ENCODE results near the gene PTPRG. TPM values are rescaled to one million over a fixed set of nuclear protein-coding genes. Genes with fewer than 3 reads are reported as not detected.
A peak's percentile ranks its signal among the peaks of the same experiment; 100 is the strongest.
"Not testable (repeated sequence)": the region's sequence is repeated elsewhere in the genome, so short reads cannot be mapped to it uniquely, and the experiment has no call there.

The PTPRG gene
- polyA plus RNA-seq, 3 donors = 76.9 to 94.9 (median 92.1) TPM

DNA sequence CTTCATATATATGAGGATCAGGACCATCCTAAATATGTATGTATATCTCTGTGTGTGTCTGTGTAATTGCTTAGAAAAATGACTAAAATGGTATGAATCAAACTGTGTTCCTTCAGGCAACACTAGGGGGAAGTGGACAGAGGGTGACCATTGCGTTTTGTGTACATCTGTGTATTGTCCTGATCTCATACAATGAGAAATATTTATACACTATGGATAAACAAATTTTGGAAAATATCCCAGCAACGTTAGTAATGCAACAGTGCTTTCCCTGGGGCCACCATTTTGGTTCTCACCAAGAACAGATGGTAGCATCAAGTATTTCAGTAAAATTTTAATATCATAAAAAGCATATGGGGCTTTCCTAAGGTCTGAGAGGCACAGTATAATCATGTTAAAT lies 130.1 kb downstream of the PTPRG start:
- no peak for DNase-seq (ENCODE audit: extremely low read depth in 1 of 11, low read depth in 9 of 11, low spot score in 4 of 11)

DNA sequence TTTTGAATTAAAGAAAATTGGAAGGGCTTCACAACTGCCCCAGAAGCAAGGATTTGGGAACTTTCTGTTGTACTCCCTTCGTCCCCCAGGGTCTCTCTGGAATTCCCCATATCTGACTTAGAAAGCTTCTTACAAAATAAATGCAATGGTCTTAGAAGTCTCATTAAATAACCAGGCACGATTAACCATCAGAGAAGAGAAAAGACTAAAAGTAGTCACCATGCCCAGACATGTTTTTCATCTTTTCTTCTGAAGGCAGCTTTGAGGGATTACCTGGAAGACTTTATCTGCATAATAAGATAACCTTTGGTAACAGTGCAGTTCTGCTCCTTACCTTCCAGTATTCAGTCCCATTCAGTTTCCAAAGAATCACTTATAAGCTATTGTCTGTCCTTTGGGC lies 135.9 kb downstream of the PTPRG start:
- no peak for DNase-seq (ENCODE audit: extremely low read depth in 1 of 11, low read depth in 9 of 11, low spot score in 4 of 11)

DNA sequence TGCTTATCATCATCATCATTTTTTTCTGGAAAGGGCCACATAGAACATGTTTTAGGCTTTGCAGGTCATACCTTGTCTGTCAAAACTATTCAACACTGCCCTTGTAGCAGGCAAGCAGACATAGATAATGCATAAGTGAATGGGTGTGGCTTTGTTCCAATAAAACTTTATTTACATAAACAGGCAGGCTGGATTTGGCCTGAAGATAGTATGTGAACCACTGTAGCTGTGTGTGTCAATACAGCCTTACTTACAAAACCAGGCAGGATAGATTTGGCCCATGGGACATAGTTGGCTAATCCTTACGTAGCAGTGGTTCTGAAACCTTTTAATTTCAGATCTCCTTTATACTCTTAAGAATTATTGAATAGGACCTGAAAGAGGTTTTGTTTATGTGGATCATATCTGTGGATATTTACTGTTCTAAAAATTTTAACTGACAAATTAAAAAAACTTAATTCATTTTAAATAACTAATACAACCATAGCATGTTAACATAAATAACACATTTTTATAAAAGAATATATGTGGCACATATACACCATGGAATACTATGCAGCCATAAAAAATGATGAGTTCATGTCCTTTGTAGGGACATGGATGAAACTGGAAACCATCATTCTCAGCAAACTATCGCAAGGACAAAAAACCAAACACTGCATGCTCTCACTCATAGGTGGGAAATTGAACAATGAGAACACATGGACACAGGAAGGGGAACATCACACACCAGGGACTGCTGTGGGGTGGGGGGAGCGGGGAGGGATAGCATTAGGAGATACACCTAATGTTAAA lies 137.1 kb downstream of the PTPRG start:
- not testable (repeated sequence) for DNase-seq (ENCODE audit: extremely low read depth in 1 of 11, low read depth in 9 of 11, low spot score in 4 of 11)

DNA sequence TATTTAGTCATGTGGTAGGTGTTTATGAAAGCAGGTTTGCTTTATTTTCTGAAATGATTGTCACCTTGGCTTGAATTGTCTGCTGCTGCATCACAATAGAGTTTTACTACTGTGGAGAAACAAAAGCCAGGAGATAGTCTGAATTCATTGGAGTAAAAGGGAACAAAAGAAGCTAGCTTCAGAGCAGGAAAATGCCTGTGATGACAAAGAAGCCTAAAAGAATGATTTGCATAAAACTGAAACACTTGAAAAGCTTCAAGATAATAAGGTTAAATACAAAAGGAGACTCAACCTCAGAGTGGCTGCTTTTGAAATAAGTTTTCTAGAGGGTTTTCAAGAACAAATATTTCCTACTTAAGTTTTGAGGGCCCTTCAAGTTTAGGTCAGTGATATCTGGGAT lies 138.3 kb downstream of the PTPRG start:
- no peak for DNase-seq (ENCODE audit: extremely low read depth in 1 of 11, low read depth in 9 of 11, low spot score in 4 of 11)

DNA sequence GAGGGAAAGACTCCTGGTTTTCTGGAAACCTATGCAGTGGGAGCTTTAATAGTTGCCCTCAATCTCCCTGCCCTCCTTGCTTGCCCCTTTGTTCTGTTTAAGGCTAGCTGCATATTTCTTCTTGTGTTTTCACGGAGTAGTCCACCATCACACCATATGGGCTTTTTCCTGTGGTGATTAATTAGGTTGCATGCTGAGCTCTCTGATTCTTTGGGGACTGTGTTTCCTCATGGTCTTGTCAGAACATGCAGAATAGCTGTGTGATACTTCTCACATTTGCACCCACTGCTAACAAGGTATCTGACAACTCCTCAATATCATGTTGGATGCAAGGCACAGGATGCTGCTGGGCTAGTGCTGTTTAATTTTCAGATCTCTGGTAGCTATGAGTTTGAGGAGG lies 139.6 kb downstream of the PTPRG start:
- DNase-seq (ENCODE audit: extremely low read depth in 1 of 11, low read depth in 9 of 11, low spot score in 4 of 11) = no peak

DNA sequence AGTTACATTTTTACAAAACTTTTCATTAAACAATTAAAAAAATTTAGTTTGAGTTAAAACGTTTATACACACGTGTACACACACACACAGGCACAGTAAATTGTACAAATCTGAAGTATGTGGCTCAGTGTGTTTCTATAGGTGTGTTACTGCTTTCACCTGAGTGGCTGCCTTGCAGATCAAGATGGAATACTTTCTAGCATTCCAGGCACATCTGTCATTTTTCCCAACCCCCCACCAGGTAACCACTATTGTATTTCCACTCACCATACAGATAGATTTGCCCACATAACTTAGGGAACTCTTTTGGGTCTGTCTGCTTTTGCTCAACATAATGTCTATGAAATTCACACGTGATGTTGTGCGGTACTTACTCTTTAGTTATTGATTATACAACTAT lies 141.1 kb downstream of the PTPRG start:
- DNase-seq (ENCODE audit: extremely low read depth in 1 of 11, low read depth in 9 of 11, low spot score in 4 of 11) = no peak

DNA sequence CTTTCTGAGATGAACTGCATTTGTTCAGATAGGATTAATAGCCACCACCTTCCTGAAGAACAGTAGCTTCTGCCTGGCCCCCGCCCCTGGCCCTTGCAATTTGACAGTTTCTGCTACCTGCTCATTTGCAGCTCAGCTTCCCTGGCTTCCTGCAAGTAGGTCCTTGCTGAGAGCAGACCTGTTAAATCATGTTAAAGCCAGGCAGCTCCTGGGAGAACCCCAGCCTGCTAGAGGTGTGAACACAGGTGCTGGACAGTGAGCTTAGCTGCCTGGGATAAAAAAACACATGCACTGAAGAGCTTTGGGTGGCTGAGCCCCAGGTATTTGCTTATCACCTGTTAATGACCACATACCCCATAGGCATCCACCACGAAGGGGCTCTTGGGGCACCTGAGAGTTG lies 143.4 kb downstream of the PTPRG start:
- peak in 1 of 11 donors; percentile 39 for DNase-seq (ENCODE audit: extremely low read depth in 1 of 11, low read depth in 9 of 11, low spot score in 4 of 11)

DNA sequence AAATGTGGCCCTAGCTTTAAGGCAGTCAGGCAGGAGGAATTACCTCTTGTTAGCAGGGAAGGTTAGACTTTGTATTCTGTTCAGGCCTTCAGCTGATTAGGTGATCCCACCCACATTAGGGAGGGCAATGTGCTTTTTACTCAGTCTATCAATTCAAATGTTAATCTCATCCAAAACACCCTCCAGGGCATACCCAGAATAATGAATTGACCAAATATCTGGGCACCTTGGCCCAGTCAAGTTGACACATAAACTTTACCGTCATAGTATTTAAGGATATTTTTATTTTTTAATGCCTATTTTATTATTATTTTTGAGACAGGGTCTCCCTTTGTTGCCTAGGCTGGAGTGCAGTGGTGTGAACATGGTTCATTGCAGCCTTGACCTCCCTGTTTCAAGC lies 146.1 kb downstream of the PTPRG start:
- DNase-seq (ENCODE audit: extremely low read depth in 1 of 11, low read depth in 9 of 11, low spot score in 4 of 11) = no peak

DNA sequence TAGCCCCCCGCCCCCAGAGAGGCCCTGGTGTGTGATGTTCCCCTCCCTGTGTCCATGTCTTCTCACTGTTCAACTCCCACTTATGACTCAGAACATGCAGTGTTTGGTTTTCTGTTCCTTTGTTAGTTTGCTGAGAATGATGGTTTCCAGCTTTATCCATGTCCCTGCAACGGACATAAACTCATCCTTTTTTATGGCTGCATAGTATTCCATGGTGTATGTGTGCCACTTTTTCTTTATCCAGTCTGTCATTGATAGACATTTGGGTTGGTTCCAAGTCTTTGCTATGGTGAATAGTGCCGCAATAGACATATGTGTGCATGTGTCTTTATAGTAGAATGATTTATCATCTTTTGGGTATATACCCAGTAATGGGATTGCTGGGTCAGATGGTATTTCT lies 149.5 kb downstream of the PTPRG start:
- not testable (repeated sequence) for DNase-seq (ENCODE audit: extremely low read depth in 1 of 11, low read depth in 9 of 11, low spot score in 4 of 11)

DNA sequence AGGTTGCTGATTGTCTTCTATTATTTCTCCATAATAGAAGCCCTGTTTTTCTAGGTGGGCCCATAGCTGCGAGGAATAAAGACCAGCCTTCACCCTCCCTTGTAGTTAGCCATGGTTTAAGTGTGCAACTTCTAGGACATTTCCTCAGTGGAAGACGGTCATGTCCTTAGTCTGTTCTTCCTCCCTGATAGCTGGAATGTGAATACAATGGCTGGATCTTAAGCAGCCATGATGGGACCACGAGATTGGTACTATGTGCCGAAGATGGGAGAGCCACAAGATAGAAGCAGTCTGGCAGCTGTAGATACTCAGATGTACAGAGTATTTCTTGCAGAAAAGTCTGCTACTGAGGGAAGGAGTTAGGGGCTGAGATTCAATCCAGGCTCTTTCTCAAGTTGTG lies 152.9 kb downstream of the PTPRG start:
- no peak for DNase-seq (ENCODE audit: extremely low read depth in 1 of 11, low read depth in 9 of 11, low spot score in 4 of 11)

DNA sequence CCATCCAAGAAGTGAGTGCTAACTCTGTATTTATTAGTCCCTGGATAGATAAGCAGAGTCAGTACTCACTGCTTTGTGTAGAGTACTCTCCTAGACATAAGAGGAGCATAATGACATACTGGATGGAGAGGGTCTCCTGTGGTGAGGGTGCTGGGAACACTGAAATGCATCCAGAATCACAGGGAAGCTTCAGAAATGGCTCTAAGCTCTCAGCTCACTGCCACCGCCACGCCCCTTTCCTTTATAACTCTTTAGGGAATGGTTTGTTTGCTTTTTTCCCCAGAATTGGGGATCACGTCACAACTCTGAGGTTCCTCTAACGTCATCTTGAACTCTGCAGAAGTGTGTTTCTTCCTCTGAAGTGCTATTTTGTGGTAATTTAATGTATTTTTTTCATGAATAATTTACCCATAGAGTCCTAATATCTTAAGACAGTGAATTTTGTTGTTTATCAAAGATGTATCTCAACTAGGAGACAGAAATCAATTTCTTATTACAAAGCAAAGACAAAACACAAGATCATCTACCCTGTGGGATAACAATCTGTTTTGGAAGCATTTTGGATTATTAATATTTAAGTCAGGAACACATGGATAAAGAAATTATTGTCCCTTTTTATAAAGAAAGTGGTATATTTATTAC lies 154.6 kb downstream of the PTPRG start:
- no peak for DNase-seq (ENCODE audit: extremely low read depth in 1 of 11, low read depth in 9 of 11, low spot score in 4 of 11)

DNA sequence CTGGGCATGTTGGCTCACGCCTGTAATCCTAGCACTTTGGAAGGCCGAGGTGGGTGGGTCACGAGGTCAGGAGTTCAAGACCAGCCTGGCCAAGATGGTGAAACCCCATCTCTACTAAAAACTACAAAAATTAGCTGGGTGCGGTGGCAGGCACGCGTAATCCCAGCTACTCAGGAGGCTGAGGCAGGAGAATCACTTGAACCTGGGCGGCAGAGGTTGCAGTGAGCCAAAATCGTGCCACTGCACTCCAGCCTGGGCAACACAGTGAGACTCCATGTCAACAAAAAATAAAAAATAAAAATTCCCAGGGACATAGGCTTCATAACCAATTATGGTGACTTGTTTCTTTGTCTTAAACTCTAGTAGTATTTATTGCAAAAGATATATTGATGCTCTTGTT lies 155.3 kb downstream of the PTPRG start:
- not testable (repeated sequence) for DNase-seq (ENCODE audit: extremely low read depth in 1 of 11, low read depth in 9 of 11, low spot score in 4 of 11)

DNA sequence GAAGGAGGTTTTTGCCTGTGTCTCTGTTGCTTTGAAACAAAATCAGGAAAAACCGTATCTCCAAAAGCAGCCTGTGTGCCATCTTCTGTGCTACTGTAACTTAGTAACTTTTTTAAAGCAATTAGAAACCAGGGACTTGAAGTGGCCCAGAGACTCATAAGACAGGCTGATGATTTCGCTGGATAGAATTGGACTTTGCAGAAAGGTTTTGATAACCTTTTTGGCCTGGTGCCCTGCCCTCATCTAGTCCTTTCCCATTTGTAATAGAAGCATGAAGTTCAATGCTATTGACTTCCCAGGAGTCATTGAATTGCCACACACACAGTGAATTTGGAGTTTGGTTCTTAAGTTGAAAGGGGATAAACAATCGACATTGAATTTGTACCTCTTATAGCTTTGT lies 157.2 kb downstream of the PTPRG start:
- DNase-seq (ENCODE audit: extremely low read depth in 1 of 11, low read depth in 9 of 11, low spot score in 4 of 11) = no peak

DNA sequence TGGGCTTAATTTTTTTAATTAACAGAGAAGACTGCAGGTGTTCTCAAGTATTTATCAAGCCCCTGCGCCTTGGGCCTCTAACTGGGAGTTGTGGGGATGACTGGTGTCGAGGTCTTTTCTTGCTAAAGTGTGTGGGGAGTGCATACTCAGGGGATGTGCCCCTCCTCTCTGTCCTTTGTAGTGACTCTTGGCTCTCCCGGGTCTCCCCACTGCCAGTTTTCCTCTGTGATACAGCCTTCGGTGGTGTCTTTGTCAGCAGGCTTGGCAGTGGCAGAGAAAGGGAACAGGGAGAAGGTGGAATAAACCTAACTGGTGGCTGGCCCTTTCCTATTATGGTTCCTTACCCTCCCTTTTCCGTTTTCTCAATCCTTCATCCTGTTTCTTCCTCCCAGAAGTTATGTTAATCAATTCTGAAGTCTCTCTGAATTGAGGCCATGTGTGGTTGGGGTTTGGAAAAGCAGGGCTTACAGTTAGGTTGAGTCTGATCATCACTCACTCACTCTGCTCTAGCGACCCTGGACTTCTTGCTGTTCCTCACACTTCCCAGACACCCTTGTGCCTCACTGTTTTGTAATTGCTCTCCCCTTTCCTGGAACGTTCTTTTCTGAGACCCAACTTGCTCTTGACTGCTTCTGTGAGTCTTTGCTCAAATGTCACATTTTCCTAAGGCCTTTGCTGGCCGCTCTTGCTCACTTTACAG lies 158.1 kb downstream of the PTPRG start:
- no peak for DNase-seq (ENCODE audit: extremely low read depth in 1 of 11, low read depth in 9 of 11, low spot score in 4 of 11)

DNA sequence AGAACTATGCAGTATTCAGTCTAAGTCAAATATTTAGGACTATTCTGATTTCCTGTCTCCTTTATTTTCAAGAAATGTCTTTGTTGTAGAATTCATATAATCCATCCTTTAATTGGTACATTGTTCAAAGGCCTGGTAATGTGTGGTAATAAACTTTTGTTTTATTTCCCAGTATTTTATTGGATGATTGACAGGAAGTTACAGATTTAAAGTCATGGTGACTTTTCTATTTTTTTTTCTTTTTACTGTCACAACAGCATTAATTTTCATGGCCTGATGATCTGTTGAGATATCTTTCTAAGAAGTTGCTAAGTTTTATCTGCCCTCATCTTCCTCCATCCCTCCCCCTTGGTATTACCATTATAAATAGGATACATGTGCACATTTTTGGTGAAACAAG lies 161.7 kb downstream of the PTPRG start:
- no peak for DNase-seq (ENCODE audit: extremely low read depth in 1 of 11, low read depth in 9 of 11, low spot score in 4 of 11)

DNA sequence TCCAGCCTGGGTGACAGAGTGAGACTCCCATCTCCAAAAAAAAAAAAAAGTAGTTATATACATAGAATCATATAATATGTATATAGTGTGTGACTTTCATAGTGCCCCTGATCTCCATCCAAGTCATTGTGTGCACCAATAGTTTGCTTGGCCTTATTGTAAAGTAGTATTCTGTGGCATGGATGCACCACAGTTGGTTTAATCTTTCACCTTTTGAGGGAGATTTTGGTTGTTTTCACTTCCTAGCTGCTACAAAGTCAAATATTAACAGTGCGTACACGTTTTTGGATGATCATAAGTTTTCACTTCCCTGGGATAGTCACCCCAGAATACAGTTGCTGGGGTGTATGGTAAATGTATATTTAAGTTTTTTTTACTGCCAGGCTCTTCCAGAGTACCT lies 162.8 kb downstream of the PTPRG start:
- DNase-seq (ENCODE audit: extremely low read depth in 1 of 11, low read depth in 9 of 11, low spot score in 4 of 11) = no peak

DNA sequence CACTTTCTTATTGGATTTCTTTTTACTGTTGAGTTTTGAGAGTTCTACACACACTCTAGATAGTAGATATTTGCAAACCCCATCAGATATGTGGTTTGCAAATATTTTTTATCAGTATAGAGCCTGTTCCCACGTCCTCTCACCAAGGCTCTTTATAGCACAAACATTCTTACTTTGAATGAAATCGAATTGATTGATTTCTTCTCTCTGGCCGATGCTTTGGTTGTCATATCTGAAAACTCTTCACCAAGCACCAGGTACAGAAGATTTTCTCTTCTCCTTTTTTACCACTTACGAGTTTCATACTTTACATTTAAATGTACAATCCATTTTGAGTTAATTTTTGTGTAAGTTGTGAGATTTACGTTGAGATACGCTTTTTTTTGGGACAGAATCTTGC lies 163.4 kb downstream of the PTPRG start:
- no peak for DNase-seq (ENCODE audit: extremely low read depth in 1 of 11, low read depth in 9 of 11, low spot score in 4 of 11)

DNA sequence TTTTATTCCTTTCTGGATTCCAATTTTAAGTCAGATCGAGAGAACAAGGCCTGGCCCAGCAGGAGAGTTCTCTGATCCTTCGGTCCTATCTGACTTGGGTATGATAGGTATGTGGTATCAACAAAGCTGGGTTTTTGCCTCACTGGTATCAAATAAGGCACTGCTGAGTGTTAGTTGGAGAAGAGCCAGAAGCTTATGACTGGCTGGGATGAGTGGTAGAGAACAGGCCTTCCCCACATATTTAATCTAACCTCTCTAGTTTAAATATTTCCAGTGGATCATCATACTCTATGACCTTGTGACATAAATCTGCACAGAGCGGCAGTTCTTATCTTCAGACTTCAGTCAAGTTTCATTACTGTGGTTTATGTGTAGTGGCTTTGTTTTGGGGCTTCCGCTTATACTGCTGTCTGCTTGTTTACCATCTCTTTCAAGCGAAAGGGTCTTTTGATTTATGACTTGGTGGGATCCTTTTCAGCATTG lies 164.5 kb downstream of the PTPRG start:
- no peak for DNase-seq (ENCODE audit: extremely low read depth in 1 of 11, low read depth in 9 of 11, low spot score in 4 of 11)

DNA sequence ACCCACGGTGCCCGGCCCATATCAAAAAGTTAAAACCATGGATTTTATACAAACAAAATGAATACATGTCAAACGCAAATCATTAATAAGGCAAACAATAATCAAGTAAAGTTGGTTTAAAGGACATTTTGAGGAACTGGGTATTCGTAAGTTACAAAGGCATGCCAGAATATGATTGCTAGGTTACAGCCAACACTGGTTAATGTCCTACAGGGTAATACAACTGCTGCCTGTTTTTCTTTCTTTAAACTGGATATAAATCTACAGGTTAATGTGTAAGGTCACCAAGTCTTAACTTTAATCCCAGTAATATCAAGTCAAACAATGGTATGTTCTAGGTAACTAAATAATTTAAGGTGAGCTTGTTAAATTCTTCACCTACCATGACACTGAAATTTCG lies 166.1 kb downstream of the PTPRG start:
- DNase-seq (ENCODE audit: extremely low read depth in 1 of 11, low read depth in 9 of 11, low spot score in 4 of 11) = peak in 1 of 11 donors; percentile 20

DNA sequence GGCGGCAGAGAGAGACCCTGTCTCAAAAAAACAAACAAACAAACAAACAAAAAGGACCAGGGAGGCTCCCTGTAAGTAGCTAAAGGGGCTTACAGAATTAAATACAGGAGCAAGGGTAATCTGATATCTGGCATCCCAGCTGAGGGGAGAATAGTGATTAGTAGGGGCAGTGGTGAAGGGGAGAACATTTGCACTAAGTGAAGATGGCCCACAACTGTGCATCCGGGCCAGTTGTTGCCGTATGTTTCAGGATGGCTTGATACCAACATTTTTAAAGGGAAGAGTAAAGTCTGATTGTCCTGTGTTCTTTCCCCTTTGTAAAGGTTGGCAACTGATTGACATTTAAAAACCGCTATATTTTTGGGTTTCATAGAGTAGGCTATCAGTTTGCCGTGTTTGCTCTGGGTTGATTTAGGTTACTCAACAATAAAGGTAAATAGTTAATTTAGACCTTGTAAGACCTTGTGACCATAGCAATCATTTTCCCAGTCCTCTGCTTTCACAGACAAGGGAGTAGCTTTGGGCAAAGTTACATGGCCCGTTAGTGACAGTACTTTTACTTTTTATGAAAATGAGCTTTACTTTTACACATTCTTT lies 167.8 kb downstream of the PTPRG start:
- DNase-seq (ENCODE audit: extremely low read depth in 1 of 11, low read depth in 9 of 11, low spot score in 4 of 11) = no peak

Measured in renal cortex interstitium (tissue), 11 donors.